GM18508 (cell line): ENCODE data around the gene DPP7.

Experiments
- ATAC-seq: cut with Tn5 transposase; IDR thresholded peaks from one replicate; pipeline ENCODE4 v1.9.1; 2021; ENCODE audit warnings: moderate number of reproducible peaks; ENCODE audit not compliant: insufficient read depth, unreplicated experiment

DPP7 gene

DNA sequence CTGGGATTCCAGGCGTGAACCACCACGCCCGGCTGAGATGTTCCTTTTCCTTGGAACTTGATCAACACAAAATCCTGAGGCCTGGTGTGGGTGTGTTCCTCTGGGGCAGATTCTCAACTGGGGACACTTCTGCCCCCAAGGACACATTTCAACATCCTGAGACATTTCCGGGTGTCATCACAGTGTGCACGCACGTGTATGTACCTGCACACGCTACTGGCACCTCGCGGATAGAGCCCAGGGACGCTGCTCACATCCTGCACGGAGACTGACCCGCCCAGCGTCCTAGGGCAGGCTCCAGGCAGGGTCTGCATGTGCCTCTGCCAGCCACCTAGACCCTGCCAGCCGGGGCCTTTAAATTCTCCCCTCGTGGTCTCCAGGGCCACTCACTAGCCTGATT, 52.1 kb downstream of the DPP7 start:
- no peak for ATAC-seq
